Loucy (cell line): Measurements from ENCODE around the gene EDEM2.

Source experiments
- CTCF ChIP-seq: fragments of 200-600 bp; sonication (generic); conservative IDR thresholded peaks from 2 replicates; pipeline ENCODE4 v1.5.1; 2014; ENCODE audit warnings: mild to moderate bottlenecking, antibody characterized with exemption, low read length
- EZH2phosphoT487 ChIP-seq: fragments of 200-600 bp; IDR thresholded peaks from 2 replicates; pipeline ENCODE4 v1.6.1; 2018; ENCODE audit warnings: antibody characterized with exemption, mild to moderate bottlenecking, moderate library complexity, borderline replicate concordance

- TF ChIP-seq CTCF (no peak), EZH2phosphoT487 (no peak)
Measured at GRCh38 chr20:35120012-35120701, 27.0 kb downstream of the EDEM2 start.
